ENCODE data around the gene PRRG2. TPM values are rescaled to one million over a fixed set of nuclear protein-coding genes. Genes with fewer than 3 reads are reported as not detected.

Gene PRRG2
- total and polyA plus RNA-seq, 2 of the 13 experiments (the other 11 are each of a cell fraction or from before 2014, with no cell fraction given) = 0.66 to 0.82 TPM

DNA sequence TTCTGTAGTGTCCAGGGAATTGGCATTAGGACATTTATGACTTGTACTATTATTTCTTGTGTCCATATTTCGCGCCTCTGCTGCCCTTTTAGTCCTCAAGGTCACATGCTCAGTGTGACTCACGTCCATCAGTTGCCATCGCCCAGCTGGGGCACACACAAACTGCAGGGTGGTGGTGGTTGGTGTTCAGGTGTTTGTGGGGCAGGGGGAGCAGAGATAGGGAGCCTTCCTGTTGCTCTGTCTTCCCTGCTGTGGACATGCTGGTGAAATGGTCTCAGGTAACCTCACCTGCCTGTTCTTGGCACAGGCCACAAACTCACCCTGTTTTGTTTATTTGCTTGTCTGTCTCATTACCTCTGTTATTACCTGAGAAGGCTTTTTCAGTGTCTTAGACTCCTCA, 32.3 kb downstream of the PRRG2 start:
- Histone ChIP-seq H3K36me3 (replicated peaks in 1 of 2; ENCODE audit: control insufficient read depth in 1 of 2, insufficient read depth in 2 of 2, low read length in 2 of 2) (peaks cover 20 to 58% of the 10 kb centered on the region in 2 experiments; a peak in 4 of 5 replicates), H3K4me2 (ENCODE audit: low read depth, low read length) (no peak overlapping the region), H3K9me3 (ENCODE audit: low read length) (no peaks in the 10 kb centered on the region), H4K20me1 (ENCODE audit: insufficient read depth, low read length) (peaks cover 3% of the 10 kb centered on the region), H3K4me3 (replicated peaks in 1 of 3; ENCODE audit: insufficient read depth in 1 of 3, low read depth in 2 of 3, low read length in 3 of 3) (no peak overlapping the region), H3K27me3 (ENCODE audit: control insufficient read depth in 1 of 2, insufficient read depth in 2 of 2, low read length in 2 of 2) (no peaks in the 10 kb centered on the region), H2AFZ (ENCODE audit: low read length) (no peak overlapping the region), H3K9ac (ENCODE audit: insufficient read depth, low read depth, low read length) (no peak overlapping the region), H3K4me1 (ENCODE audit: insufficient read depth, low read length) (peaks cover 17% of the 10 kb centered on the region), H3K27ac (ENCODE audit: extremely low read length, insufficient read depth, low read length) (peak overlapping the region; percentile 30), H3K79me2 (ENCODE audit: insufficient read depth, low read length) (peaks cover 3% of the 10 kb centered on the region)
- DNase-seq (ENCODE audit: low spot score) (no peak), ATAC-seq (peak; percentile 23; the same call in 1 of the 3 replicates), FAIRE-seq (no peak)
- ChIA-PET POLR2A (interaction anchor here (0.9 to 2.6 kb wide), 2 partner anchors 27 to 33 kb away, joined by 3 to 6 read pairs; partner anchors contain the start of gene RRAS), CTCF (ENCODE audit: low intra/inter-chr PET ratio, low total read pairs) (no interaction called here)
- TF ChIP-seq SAP130 (CRISPR knock-in tag; IDR thresholded peaks at IDR 0.05; ENCODE audit: low read depth) (peak; percentile 35; the same call in 1 of the 2 replicates), FOSL2 (CRISPR knock-in tag; IDR thresholded peaks at IDR 0.05) (peak; percentile 75), HMGA1 (CRISPR knock-in tag; conservative IDR thresholded peaks at IDR 0.05) (no peak), TEAD3 (CRISPR knock-in tag; optimal IDR thresholded peaks at IDR 0.05; ENCODE audit: borderline replicate concordance) (no peak)
- TF ChIP-seq, protein P1, sequence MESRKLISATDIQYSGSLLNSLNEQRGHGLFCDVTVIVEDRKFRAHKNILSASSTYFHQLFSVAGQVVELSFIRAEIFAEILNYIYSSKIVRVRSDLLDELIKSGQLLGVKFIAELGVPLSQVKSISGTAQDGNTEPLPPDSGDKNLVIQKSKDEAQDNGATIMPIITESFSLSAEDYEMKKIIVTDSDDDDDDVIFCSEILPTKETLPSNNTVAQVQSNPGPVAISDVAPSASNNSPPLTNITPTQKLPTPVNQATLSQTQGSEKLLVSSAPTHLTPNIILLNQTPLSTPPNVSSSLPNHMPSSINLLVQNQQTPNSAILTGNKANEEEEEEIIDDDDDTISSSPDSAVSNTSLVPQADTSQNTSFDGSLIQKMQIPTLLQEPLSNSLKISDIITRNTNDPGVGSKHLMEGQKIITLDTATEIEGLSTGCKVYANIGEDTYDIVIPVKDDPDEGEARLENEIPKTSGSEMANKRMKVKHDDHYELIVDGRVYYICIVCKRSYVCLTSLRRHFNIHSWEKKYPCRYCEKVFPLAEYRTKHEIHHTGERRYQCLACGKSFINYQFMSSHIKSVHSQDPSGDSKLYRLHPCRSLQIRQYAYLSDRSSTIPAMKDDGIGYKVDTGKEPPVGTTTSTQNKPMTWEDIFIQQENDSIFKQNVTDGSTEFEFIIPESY (CRISPR knock-in tag; IDR thresholded peaks at IDR 0.05) = peak; percentile 71; the same call in 1 of the 2 replicates
- in situ Hi-C loops (cut with HindIII; ENCODE audit: extremely low pct_ligation_motif_present, low pct_unique_long_range_greater_than_20kb) (no loop called here), intact Hi-C loops (cut with micrococcal nuclease; ENCODE audit: unreplicated experiment) (no loop called here)
- WGBS (ENCODE audit: low lambda C conversion rate) = 75% methylated on average over 4 of the region's 4 CpGs
- no TSS peak for BruUV-seq (replicated peaks)

DNA sequence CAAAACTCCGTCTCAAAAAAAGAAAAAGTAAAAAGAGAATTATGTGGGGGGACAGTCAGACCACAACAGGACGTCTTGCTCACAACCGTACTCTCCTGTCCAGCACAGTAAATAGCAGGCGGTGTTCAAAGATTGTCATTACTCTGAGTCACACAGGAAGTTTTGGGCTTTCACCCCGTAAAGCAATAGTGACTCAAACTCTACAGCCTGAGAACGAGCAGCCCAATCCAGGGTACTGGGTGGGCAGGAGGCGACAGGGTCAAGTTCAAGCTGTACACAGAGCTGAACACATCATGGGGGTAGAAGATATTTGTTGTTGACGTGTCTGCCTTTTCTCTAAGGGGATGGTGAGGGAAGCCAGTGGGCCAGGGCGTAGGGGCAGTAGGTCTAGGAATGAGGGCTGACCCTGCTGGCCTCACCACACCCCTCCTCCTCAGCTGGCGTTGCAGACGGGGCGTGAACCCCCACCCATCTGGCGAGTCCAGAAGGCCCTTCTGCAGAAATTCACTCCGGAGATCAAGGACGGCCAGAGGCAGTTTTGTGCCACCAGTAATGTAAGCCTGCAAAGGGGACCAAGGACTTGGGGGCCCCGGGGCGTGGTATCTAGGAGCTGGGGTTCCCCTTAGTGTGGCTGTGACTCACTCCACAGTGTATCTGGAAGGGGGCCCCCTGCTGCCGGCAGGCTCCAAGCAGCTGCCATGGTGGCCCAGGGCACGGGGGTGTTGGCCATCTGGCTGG, 33.1 kb downstream of the PRRG2 start:
- Histone ChIP-seq H4K20me1 (ENCODE audit: insufficient read depth, low read length) (peaks cover 3% of the 10 kb centered on the region), H3K27me3 (ENCODE audit: control insufficient read depth in 1 of 2, insufficient read depth in 2 of 2, low read length in 2 of 2) (no peaks in the 10 kb centered on the region), H3K9ac (ENCODE audit: insufficient read depth, low read depth, low read length) (no peak overlapping the region), H2AFZ (ENCODE audit: low read length) (no peak overlapping the region), H3K4me3 (replicated peaks in 1 of 3; ENCODE audit: insufficient read depth in 1 of 3, low read depth in 2 of 3, low read length in 3 of 3) (no peak overlapping the region), H3K4me1 (ENCODE audit: insufficient read depth, low read length) (peaks cover 17% of the 10 kb centered on the region), H3K9me3 (ENCODE audit: low read length) (no peaks in the 10 kb centered on the region), H3K79me2 (ENCODE audit: insufficient read depth, low read length) (peaks cover 3% of the 10 kb centered on the region), H3K4me2 (ENCODE audit: low read depth, low read length) (no peak overlapping the region), H3K27ac (ENCODE audit: extremely low read length, insufficient read depth, low read length) (no peak overlapping the region), H3K36me3 (replicated peaks in 1 of 2; ENCODE audit: control insufficient read depth in 1 of 2, insufficient read depth in 2 of 2, low read length in 2 of 2) (peaks cover 19 to 50% of the 10 kb centered on the region in 2 experiments; a peak in 4 of 5 replicates)
- POLR2A ChIA-PET = interaction anchor here (0.9 to 2.6 kb wide), 2 partner anchors 26 to 32 kb away, joined by 3 to 6 read pairs; partner anchors contain the start of gene RRAS
- BruUV-seq (replicated peaks) = no TSS peak
- DNase-seq (ENCODE audit: low spot score) (peak; percentile 51), FAIRE-seq (no peak), ATAC-seq (peak; percentile 69)
- intact Hi-C loops (cut with micrococcal nuclease; ENCODE audit: unreplicated experiment) (no loop called here), in situ Hi-C loops (cut with HindIII; ENCODE audit: extremely low pct_ligation_motif_present, low pct_unique_long_range_greater_than_20kb) (no loop called here)
- 76% methylated on average over 9 of the region's 19 CpGs for WGBS (ENCODE audit: low lambda C conversion rate)
- CTCF ChIA-PET (ENCODE audit: low intra/inter-chr PET ratio, low total read pairs) = no interaction called here
- TF ChIP-seq ZSCAN20 (CRISPR knock-in tag; IDR thresholded peaks at IDR 0.05; ENCODE audit: borderline replicate concordance) (no peak), ETV5 (CRISPR knock-in tag; IDR thresholded peaks at IDR 0.05; ENCODE audit: borderline replicate concordance) (peak; percentile 76; the same call in 1 of the 2 replicates), GABPB1 (CRISPR knock-in tag; IDR thresholded peaks at IDR 0.05) (0 out of 2 replicates have a peak, but pooled peaks have one; percentile 20), IRF2 (CRISPR knock-in tag; IDR thresholded peaks at IDR 0.05) (0 out of 2 replicates have a peak, but pooled peaks have one; percentile 41), ZNF441 (CRISPR knock-in tag; IDR thresholded peaks at IDR 0.05; ENCODE audit: borderline replicate concordance) (no peak), SNAPC2 (CRISPR knock-in tag; IDR thresholded peaks at IDR 0.05) (no peak)
- TF ChIP-seq, protein P2, sequence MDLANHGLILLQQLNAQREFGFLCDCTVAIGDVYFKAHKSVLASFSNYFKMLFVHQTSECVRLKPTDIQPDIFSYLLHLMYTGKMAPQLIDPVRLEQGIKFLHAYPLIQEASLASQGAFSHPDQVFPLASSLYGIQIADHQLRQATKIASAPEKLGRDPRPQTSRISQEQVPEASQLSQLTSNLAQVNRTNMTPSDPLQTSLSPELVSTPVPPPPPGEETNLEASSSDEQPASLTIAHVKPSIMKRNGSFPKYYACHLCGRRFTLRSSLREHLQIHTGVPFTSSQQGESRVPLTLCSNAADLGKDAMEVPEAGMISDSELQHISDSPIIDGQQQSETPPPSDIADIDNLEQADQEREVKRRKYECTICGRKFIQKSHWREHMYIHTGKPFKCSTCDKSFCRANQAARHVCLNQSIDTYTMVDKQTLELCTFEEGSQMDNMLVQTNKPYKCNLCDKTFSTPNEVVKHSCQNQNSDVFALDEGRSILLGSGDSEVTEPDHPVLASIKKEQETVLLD (CRISPR knock-in tag; IDR thresholded peaks at IDR 0.05; ENCODE audit: low read depth) = no peak

All from HepG2 (cell line).